ENCODE data around the gene PMEL.
A peak's percentile ranks its signal among the peaks of the same experiment; 100 is the strongest.

Gene PMEL

GRCh38 chr12:55942055-55942454 is 23.8 kb downstream of the PMEL start:
- Histone ChIP-seq H3K4me3 (ENCODE audit: low read depth, low read length) (no peak overlapping the region), H4K12ac (ENCODE audit: low read depth, low read length) (no peak overlapping the region), H3K36me3 (ENCODE audit: control insufficient read depth in 1 of 2, insufficient read depth in 2 of 2, low read length in 2 of 2) (peaks cover 18 to 31% of the 10 kb centered on the region in 2 experiments), H2AK5ac (ENCODE audit: low read length) (no peak overlapping the region), H4K8ac (ENCODE audit: low read depth, low read length) (no peak overlapping the region), H2BK12ac (ENCODE audit: low read length) (no peak overlapping the region), H3K4me1 (ENCODE audit: control insufficient read depth in 1 of 2, insufficient read depth in 2 of 2, low read length in 2 of 2) (peaks cover 0 to 3% of the 10 kb centered on the region in 2 experiments), H3K79me2 (ENCODE audit: control insufficient read depth, insufficient read depth, low read length, poor library complexity) (no peaks in the 10 kb centered on the region), H3K4me2 (ENCODE audit: low read length) (no peak overlapping the region), H3K79me1 (ENCODE audit: low read length) (no peaks in the 10 kb centered on the region), H3K27ac (ENCODE audit: low read depth, low read length) (no peak overlapping the region), H3K9me3 (ENCODE audit: insufficient read depth, low read depth, low read length) (no peaks in the 10 kb centered on the region), H3K4ac (ENCODE audit: low read depth, low read length) (no peak overlapping the region), H3K23ac (ENCODE audit: low read length) (no peak overlapping the region), H3K18ac (ENCODE audit: low read length) (no peak overlapping the region), H2BK120ac (ENCODE audit: insufficient read depth, low read length, poor library complexity) (no peak overlapping the region), H2AFZ (ENCODE audit: insufficient read depth, low read length, poor library complexity) (no peak overlapping the region), H4K91ac (ENCODE audit: low read depth, low read length) (no peak overlapping the region), H3K27me3 (ENCODE audit: insufficient read depth, low read length) (no peaks in the 10 kb centered on the region), H3K9ac (ENCODE audit: low read length) (no peak overlapping the region), H2BK5ac (ENCODE audit: low read depth, low read length, poor library complexity) (no peak overlapping the region), H3K14ac (ENCODE audit: low read length) (no peak overlapping the region)
- WGBS (ENCODE audit: extremely low coverage, insufficient coverage, insufficient read length) = no CpG with 5 or more reads among the region's 4 CpGs
- no peak for DNase-seq

GRCh38 chr12:55940065-55940732 is 25.6 kb downstream of the PMEL start:
- H3K4ac ChIP-seq (ENCODE audit: low read depth, low read length) = no peak overlapping the region
- no peak overlapping the region for H3K9ac ChIP-seq (ENCODE audit: low read length)
- peaks cover 0 to 3% of the 10 kb centered on the region in 2 experiments for H3K4me1 ChIP-seq (ENCODE audit: control insufficient read depth in 1 of 2, insufficient read depth in 2 of 2, low read length in 2 of 2)
- WGBS (ENCODE audit: extremely low coverage, insufficient coverage, insufficient read length) = no CpG with 5 or more reads among the region's 18 CpGs
- H2AK5ac ChIP-seq (ENCODE audit: low read length) = no peak overlapping the region
- H3K9me3 ChIP-seq (ENCODE audit: insufficient read depth, low read depth, low read length) = no peaks in the 10 kb centered on the region
- H4K8ac ChIP-seq (ENCODE audit: low read depth, low read length) = no peak overlapping the region
- H4K12ac ChIP-seq (ENCODE audit: low read depth, low read length) = no peak overlapping the region
- no peaks in the 10 kb centered on the region for H3K79me2 ChIP-seq (ENCODE audit: control insufficient read depth, insufficient read depth, low read length, poor library complexity)
- H2AFZ ChIP-seq (ENCODE audit: insufficient read depth, low read length, poor library complexity) = no peak overlapping the region
- no peak overlapping the region for H2BK12ac ChIP-seq (ENCODE audit: low read length)
- H2BK5ac ChIP-seq (ENCODE audit: low read depth, low read length, poor library complexity) = no peak overlapping the region
- peaks cover 19 to 31% of the 10 kb centered on the region in 2 experiments for H3K36me3 ChIP-seq (ENCODE audit: control insufficient read depth in 1 of 2, insufficient read depth in 2 of 2, low read length in 2 of 2)
- H3K4me3 ChIP-seq (ENCODE audit: low read depth, low read length) = peak overlapping the region; percentile 23
- peak; percentile 80 to 90 for DNase-seq
- no peaks in the 10 kb centered on the region for H3K79me1 ChIP-seq (ENCODE audit: low read length)
- no peak overlapping the region for H3K14ac ChIP-seq (ENCODE audit: low read length)
- no peak overlapping the region for H3K23ac ChIP-seq (ENCODE audit: low read length)
- H3K27me3 ChIP-seq (ENCODE audit: insufficient read depth, low read length) = no peaks in the 10 kb centered on the region
- H2BK120ac ChIP-seq (ENCODE audit: insufficient read depth, low read length, poor library complexity) = no peak overlapping the region
- no peak overlapping the region for H3K27ac ChIP-seq (ENCODE audit: low read depth, low read length)
- no peak overlapping the region for H3K18ac ChIP-seq (ENCODE audit: low read length)
- peak overlapping the region; percentile 44 for H3K4me2 ChIP-seq (ENCODE audit: low read length)
- H4K91ac ChIP-seq (ENCODE audit: low read depth, low read length) = no peak overlapping the region

GRCh38 chr12:55938826-55939501 is 26.9 kb downstream of the PMEL start:
- Histone ChIP-seq H4K8ac (ENCODE audit: low read depth, low read length) (no peak overlapping the region), H3K9me3 (ENCODE audit: insufficient read depth, low read depth, low read length) (no peaks in the 10 kb centered on the region)
- no CpG with 5 or more reads among the region's 8 CpGs for WGBS (ENCODE audit: extremely low coverage, insufficient coverage, insufficient read length)

GRCh38 chr12:55937981-55938380 is 27.9 kb downstream of the PMEL start:
- peaks cover 17 to 28% of the 10 kb centered on the region in 2 experiments for H3K36me3 ChIP-seq (ENCODE audit: control insufficient read depth in 1 of 2, insufficient read depth in 2 of 2, low read length in 2 of 2)
- H3K27ac ChIP-seq (ENCODE audit: low read depth, low read length) = no peak overlapping the region
- H3K4me3 ChIP-seq (ENCODE audit: low read depth, low read length) = no peak overlapping the region
- no peak overlapping the region for H3K4ac ChIP-seq (ENCODE audit: low read depth, low read length)
- DNase-seq = no peak
- H2BK5ac ChIP-seq (ENCODE audit: low read depth, low read length, poor library complexity) = no peak overlapping the region
- H3K79me1 ChIP-seq (ENCODE audit: low read length) = no peaks in the 10 kb centered on the region
- H3K23ac ChIP-seq (ENCODE audit: low read length) = no peak overlapping the region
- no peak overlapping the region for H2AFZ ChIP-seq (ENCODE audit: insufficient read depth, low read length, poor library complexity)
- no peak overlapping the region for H3K14ac ChIP-seq (ENCODE audit: low read length)
- no peak overlapping the region for H2BK120ac ChIP-seq (ENCODE audit: insufficient read depth, low read length, poor library complexity)
- no peak overlapping the region for H3K4me2 ChIP-seq (ENCODE audit: low read length)
- H3K9me3 ChIP-seq (ENCODE audit: insufficient read depth, low read depth, low read length) = no peaks in the 10 kb centered on the region
- no peak overlapping the region for H4K8ac ChIP-seq (ENCODE audit: low read depth, low read length)
- no CpG with 5 or more reads among the region's 2 CpGs for WGBS (ENCODE audit: extremely low coverage, insufficient coverage, insufficient read length)
- H4K12ac ChIP-seq (ENCODE audit: low read depth, low read length) = no peak overlapping the region
- no peak overlapping the region for H4K91ac ChIP-seq (ENCODE audit: low read depth, low read length)
- no peak overlapping the region for H2BK12ac ChIP-seq (ENCODE audit: low read length)
- no peaks in the 10 kb centered on the region for H3K79me2 ChIP-seq (ENCODE audit: control insufficient read depth, insufficient read depth, low read length, poor library complexity)
- H3K4me1 ChIP-seq (ENCODE audit: control insufficient read depth in 1 of 2, insufficient read depth in 2 of 2, low read length in 2 of 2) = peaks cover 0 to 9% of the 10 kb centered on the region in 2 experiments
- no peaks in the 10 kb centered on the region for H3K27me3 ChIP-seq (ENCODE audit: insufficient read depth, low read length)
- H3K18ac ChIP-seq (ENCODE audit: low read length) = no peak overlapping the region
- H3K9ac ChIP-seq (ENCODE audit: low read length) = no peak overlapping the region
- H2AK5ac ChIP-seq (ENCODE audit: low read length) = no peak overlapping the region

More at GRCh38 chr12:55938826-55939501, 26.9 kb downstream of the PMEL start:
- no peak overlapping the region for H2AFZ ChIP-seq (ENCODE audit: insufficient read depth, low read length, poor library complexity)
- no peak overlapping the region for H4K12ac ChIP-seq (ENCODE audit: low read depth, low read length)
- no peak overlapping the region for H3K4me3 ChIP-seq (ENCODE audit: low read depth, low read length)
- peaks cover 17 to 28% of the 10 kb centered on the region in 2 experiments for H3K36me3 ChIP-seq (ENCODE audit: control insufficient read depth in 1 of 2, insufficient read depth in 2 of 2, low read length in 2 of 2)
- no peak overlapping the region for H3K27ac ChIP-seq (ENCODE audit: low read depth, low read length)
- H4K91ac ChIP-seq (ENCODE audit: low read depth, low read length) = no peak overlapping the region
- no peak overlapping the region for H3K9ac ChIP-seq (ENCODE audit: low read length)
- no peak overlapping the region for H3K4ac ChIP-seq (ENCODE audit: low read depth, low read length)
- H3K79me2 ChIP-seq (ENCODE audit: control insufficient read depth, insufficient read depth, low read length, poor library complexity) = no peaks in the 10 kb centered on the region
- H3K14ac ChIP-seq (ENCODE audit: low read length) = no peak overlapping the region
- no peaks in the 10 kb centered on the region for H3K27me3 ChIP-seq (ENCODE audit: insufficient read depth, low read length)
- no peak overlapping the region for H3K4me2 ChIP-seq (ENCODE audit: low read length)
- no peak overlapping the region for H2BK120ac ChIP-seq (ENCODE audit: insufficient read depth, low read length, poor library complexity)
- peaks cover 0 to 3% of the 10 kb centered on the region in 2 experiments for H3K4me1 ChIP-seq (ENCODE audit: control insufficient read depth in 1 of 2, insufficient read depth in 2 of 2, low read length in 2 of 2)
- no peak for DNase-seq
- H2BK5ac ChIP-seq (ENCODE audit: low read depth, low read length, poor library complexity) = no peak overlapping the region
- H3K23ac ChIP-seq (ENCODE audit: low read length) = no peak overlapping the region
- no peak overlapping the region for H2AK5ac ChIP-seq (ENCODE audit: low read length)
- H3K79me1 ChIP-seq (ENCODE audit: low read length) = no peaks in the 10 kb centered on the region
- H2BK12ac ChIP-seq (ENCODE audit: low read length) = no peak overlapping the region
- no peak overlapping the region for H3K18ac ChIP-seq (ENCODE audit: low read length)

All from trophoblast cell (in vitro differentiated cells and primary cell).